ENCODE measurements around the gene BLOC1S6. TPM values are rescaled to one million over a fixed set of nuclear protein-coding genes. Genes with fewer than 3 reads are reported as not detected.
"Not testable (repeated sequence)": the region's sequence is repeated elsewhere in the genome, so short reads cannot be mapped to it uniquely, and the experiment has no call there.

BLOC1S6 gene
- total RNA-seq, 2 donors from 2014 or later = 43.7 to 54.5 TPM

- ATAC-seq (replicated peaks) = no peak
- Mint-ChIP-seq H3K27ac (peak overlapping the region; percentile 95), H3K4me3 (peak overlapping the region; percentile 97)
Observed at GRCh38 chr15:45641999-45642932, 55.1 kb downstream of the BLOC1S6 start.

DNA sequence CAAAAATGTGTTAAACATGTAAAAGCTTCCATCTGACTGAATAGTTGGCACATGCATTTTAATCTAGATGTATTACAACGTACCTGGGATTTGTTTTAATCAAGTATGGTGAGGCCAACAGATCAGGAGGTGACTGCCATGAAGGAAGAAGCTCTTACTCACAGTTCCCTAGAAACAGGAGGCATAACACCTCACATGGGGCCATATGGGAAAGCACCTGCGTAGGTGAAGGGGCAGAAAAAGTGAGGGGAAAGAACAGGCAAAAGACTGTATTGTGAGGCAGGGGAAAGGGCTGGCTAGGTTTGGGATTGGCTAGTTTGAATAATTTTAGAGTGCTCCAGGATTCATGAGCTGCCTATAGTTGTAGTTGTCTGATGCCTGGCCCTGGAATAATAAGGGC is 57.3 kb downstream of the BLOC1S6 start:
- peak overlapping the region; percentile 95 for H3K27ac Mint-ChIP-seq
- no peaks in the 10 kb centered on the region for H3K27me3 Mint-ChIP-seq
- H3K9me3 Mint-ChIP-seq = peaks cover 6% of the 10 kb centered on the region
- peak overlapping the region; percentile 97 for H3K4me3 Mint-ChIP-seq
- peaks cover 72% of the 10 kb centered on the region for H3K4me1 Mint-ChIP-seq
- H3K36me3 Mint-ChIP-seq (ENCODE audit: low read depth) = peaks cover 87% of the 10 kb centered on the region
- peak; percentile 48 for ATAC-seq (replicated peaks)

More at GRCh38 chr15:45641999-45642932, 55.1 kb downstream of the BLOC1S6 start:
- Mint-ChIP-seq H3K9me3 (peaks cover 7% of the 10 kb centered on the region), H3K27me3 (no peaks in the 10 kb centered on the region), H3K4me1 (peaks cover 80% of the 10 kb centered on the region), H3K36me3 (ENCODE audit: low read depth) (peaks cover 96% of the 10 kb centered on the region)

GRCh38 chr15:45645026-45645980 is 58.1 kb downstream of the BLOC1S6 start:
- Mint-ChIP-seq H3K9me3 (peaks cover 3% of the 10 kb centered on the region), H3K4me1 (peaks cover 72% of the 10 kb centered on the region), H3K27ac (peak overlapping the region; percentile 95), H3K4me3 (peak overlapping the region; percentile 97), H3K36me3 (ENCODE audit: low read depth) (peaks cover 87% of the 10 kb centered on the region), H3K27me3 (no peaks in the 10 kb centered on the region)
- peak; percentile 59 for ATAC-seq (replicated peaks)

- Mint-ChIP-seq H3K4me3 (peak overlapping the region; percentile 97), H3K27ac (peak overlapping the region; percentile 95), H3K4me1 (peaks cover 67% of the 10 kb centered on the region), H3K36me3 (ENCODE audit: low read depth) (peaks cover 83% of the 10 kb centered on the region), H3K9me3 (peaks cover 4% of the 10 kb centered on the region), H3K27me3 (no peaks in the 10 kb centered on the region)
- ATAC-seq (replicated peaks) = peak; percentile 31
Observed at GRCh38 chr15:45646220-45646619, 59.0 kb downstream of the BLOC1S6 start.

- peaks cover 80% of the 10 kb centered on the region for H3K36me3 Mint-ChIP-seq (ENCODE audit: low read depth)
- no peak overlapping the region for H3K4me3 Mint-ChIP-seq
- no peak overlapping the region for H3K27ac Mint-ChIP-seq
- no peak for ATAC-seq (replicated peaks)
- peaks cover 4% of the 10 kb centered on the region for H3K9me3 Mint-ChIP-seq
- peaks cover 58% of the 10 kb centered on the region for H3K4me1 Mint-ChIP-seq
- no peaks in the 10 kb centered on the region for H3K27me3 Mint-ChIP-seq
Observed at GRCh38 chr15:45647828-45648227, 60.6 kb downstream of the BLOC1S6 start.

- Mint-ChIP-seq H3K4me3 (peak overlapping the region; percentile 73), H3K4me1 (peaks cover 63% of the 10 kb centered on the region), H3K27me3 (no peaks in the 10 kb centered on the region), H3K27ac (peak overlapping the region; percentile 84), H3K9me3 (peaks cover 4% of the 10 kb centered on the region), H3K36me3 (ENCODE audit: low read depth) (peaks cover 80% of the 10 kb centered on the region)
- peak; percentile 14 for ATAC-seq (replicated peaks)
Observed at GRCh38 chr15:45648521-45649200, 61.5 kb downstream of the BLOC1S6 start.

GRCh38 chr15:45650007-45650406 is 62.8 kb downstream of the BLOC1S6 start:
- not testable (repeated sequence) for H3K27me3 Mint-ChIP-seq, H3K9me3 Mint-ChIP-seq
- Mint-ChIP-seq H3K27ac (peak overlapping the region; percentile 84), H3K36me3 (ENCODE audit: low read depth) (peaks cover 80% of the 10 kb centered on the region), H3K4me3 (peak overlapping the region; percentile 73), H3K4me1 (peaks cover 68% of the 10 kb centered on the region)
- ATAC-seq (replicated peaks) = peak; percentile 67

DNA sequence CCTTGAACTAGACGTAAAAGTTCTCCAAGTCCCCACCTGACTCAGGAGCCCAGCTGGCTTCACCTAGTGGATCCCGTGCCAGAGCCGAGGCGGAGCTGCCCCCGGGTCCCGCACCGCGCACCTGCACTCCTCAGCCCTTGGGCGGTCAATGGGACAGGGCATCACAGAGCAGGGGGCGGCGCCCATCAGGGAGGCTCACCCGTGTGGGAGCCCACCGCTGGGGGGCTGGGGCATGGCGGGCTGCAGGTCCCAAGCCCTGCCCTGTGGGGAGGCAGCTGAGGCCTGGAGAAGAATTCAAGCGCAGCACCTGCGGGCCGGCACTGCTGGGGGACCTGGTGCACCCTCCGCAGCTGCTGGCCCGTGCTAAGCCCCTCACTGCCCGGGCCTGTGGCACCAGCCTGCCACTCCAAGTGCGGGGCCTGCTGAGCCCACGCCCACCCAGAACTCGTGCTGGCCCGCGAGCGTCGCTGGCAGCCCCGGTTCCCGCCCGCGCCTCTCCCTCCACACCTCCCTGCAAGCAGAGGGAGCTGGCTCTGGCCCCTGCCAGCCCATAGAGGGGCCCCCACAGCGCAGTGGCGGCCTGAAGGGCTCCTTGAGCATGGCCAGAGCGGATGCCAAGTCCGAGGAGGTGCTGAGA is 63.8 kb downstream of the BLOC1S6 start:
- H3K4me3 Mint-ChIP-seq = peak overlapping the region; percentile 73
- no peaks in the 10 kb centered on the region for H3K27me3 Mint-ChIP-seq
- peaks cover 70% of the 10 kb centered on the region for H3K36me3 Mint-ChIP-seq (ENCODE audit: low read depth)
- H3K27ac Mint-ChIP-seq = no peak overlapping the region
- peaks cover 60% of the 10 kb centered on the region for H3K4me1 Mint-ChIP-seq
- ATAC-seq (replicated peaks) = no peak
- H3K9me3 Mint-ChIP-seq = peaks cover 4% of the 10 kb centered on the region

- Mint-ChIP-seq H3K27me3 (no peaks in the 10 kb centered on the region), H3K4me3 (peak overlapping the region; percentile 52), H3K9me3 (peaks cover 4% of the 10 kb centered on the region), H3K27ac (peak overlapping the region; percentile 68), H3K4me1 (peaks cover 54% of the 10 kb centered on the region), H3K36me3 (ENCODE audit: low read depth) (peaks cover 73% of the 10 kb centered on the region)
- no peak for ATAC-seq (replicated peaks)
Observed at GRCh38 chr15:45653702-45654424, 66.7 kb downstream of the BLOC1S6 start.

DNA sequence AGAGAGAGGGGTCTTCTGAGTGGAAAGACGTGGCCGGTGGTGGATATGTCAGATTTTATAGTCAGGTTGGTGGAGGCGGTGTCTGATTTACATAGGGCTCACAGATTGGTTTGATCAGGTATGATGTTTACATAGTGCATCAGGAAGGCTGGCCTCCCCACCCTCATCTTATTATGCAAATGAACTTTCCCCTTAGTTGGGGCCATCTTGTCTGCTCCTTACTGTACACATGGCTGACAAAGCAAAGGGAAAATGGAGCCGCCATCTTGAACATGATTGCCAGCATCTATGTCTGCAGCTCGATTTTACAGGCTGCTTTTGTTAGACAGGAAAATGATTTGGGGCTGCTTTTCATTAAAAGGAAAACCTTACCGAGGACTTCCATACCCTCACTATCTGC is 67.6 kb downstream of the BLOC1S6 start:
- Mint-ChIP-seq H3K4me1 (peaks cover 56% of the 10 kb centered on the region), H3K27ac (no peak overlapping the region), H3K9me3 (peaks cover 4% of the 10 kb centered on the region), H3K4me3 (no peak overlapping the region), H3K27me3 (no peaks in the 10 kb centered on the region), H3K36me3 (ENCODE audit: low read depth) (peaks cover 74% of the 10 kb centered on the region)
- no peak for ATAC-seq (replicated peaks)

DNA sequence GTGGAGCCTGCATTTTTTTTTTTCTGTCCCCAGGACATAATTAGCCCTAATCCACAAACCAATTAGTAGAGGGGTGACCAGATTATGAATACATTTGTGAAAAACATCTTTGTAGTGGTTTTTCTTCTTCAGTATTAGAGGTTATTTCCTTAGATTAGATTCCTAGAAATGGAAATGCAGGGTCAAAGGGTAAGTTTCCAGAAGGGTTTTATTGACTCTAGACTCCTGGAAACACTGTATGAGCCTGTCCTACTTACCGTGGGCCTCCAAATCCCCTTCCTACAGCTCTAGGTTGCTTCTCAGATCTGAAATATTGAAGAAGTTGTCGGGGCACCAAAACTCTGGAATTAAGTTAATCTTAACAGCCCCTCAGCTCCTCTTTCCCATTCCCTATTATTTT is 70.1 kb downstream of the BLOC1S6 start:
- no peak overlapping the region for H3K4me3 Mint-ChIP-seq
- ATAC-seq (replicated peaks) = no peak
- H3K36me3 Mint-ChIP-seq (ENCODE audit: low read depth) = peaks cover 80% of the 10 kb centered on the region
- H3K9me3 Mint-ChIP-seq = no peaks in the 10 kb centered on the region
- peak overlapping the region; percentile 51 for H3K27ac Mint-ChIP-seq
- H3K4me1 Mint-ChIP-seq = peaks cover 46% of the 10 kb centered on the region
- no peaks in the 10 kb centered on the region for H3K27me3 Mint-ChIP-seq

DNA sequence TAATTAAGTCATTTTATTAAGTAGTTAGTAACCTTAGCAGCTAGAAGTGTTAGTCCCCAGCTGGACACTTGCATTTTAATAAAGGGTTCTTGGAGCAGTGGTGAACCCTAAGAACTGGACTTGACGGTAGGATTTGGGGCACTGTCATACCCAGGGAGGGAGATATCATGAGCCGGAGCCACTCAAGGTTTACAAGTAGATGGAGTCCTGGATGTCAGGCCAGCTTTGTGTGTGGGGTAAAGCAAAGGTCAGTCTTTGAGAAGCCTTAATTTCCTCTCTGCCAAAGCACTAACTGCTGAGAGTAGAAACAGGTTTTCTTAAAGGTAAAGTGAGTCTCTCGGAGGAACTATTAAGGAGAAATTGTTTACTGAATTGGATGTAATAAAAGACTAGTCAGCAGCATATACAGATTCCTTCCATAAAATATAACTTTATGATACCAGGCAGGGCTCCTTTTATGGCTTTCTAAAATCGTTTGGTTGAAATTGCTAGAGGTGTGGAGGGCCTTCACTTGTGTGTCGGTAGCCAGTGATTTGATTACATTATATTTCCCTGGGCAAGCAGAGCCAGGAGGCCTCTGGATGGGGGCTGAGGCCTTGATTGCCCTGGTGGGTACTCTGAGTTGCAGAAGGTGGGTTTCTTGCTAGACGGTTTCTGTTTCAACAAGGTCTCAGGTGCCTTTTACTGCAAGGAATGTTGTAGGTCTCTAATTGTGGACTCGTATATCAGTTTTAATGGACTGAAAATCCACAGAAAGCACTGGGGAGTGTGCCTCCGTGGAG is 70.8 kb downstream of the BLOC1S6 start:
- no peak for ATAC-seq (replicated peaks)
- Mint-ChIP-seq H3K4me1 (peaks cover 42% of the 10 kb centered on the region), H3K36me3 (ENCODE audit: low read depth) (peaks cover 81% of the 10 kb centered on the region), H3K27me3 (no peaks in the 10 kb centered on the region), H3K4me3 (no peak overlapping the region), H3K27ac (peak overlapping the region; percentile 51), H3K9me3 (no peaks in the 10 kb centered on the region)
